ENCODE measurements around the gene EPS8.

Gene EPS8

DNA sequence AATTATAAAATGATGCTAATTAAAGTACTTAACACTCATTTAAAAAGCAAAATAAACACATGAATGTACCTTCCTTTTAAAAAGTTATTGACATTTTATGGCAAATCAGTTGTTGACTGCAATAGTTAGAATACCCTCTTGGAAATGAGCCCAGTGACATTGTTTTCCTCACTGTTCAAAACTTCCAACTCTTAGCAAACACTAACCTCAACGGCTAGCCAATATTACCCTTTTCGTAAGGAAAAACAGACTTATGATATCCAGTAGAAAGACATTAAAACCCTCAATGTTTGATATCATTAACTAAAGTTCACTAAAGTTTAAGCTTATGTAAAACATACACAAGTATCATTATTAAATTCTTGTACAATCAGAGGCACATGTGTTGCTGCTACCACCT is 83.6 kb downstream of the EPS8 start:
- no peaks in the 10 kb centered on the region for H3K9me2 ChIP-seq (ENCODE audit: low read depth, low read length)
- no peak overlapping the region for H2AFZ ChIP-seq (ENCODE audit: low read length)
- H3F3A ChIP-seq (ENCODE audit: insufficient read depth, low read length) = no peaks in the 10 kb centered on the region
- H3K36me3 ChIP-seq (ENCODE audit: insufficient read depth, low read length) = no peaks in the 10 kb centered on the region
- no peak overlapping the region for H3K27ac ChIP-seq (ENCODE audit: low read depth, low read length, poor library complexity, severe bottlenecking)
- no peak overlapping the region for H3K9ac ChIP-seq (ENCODE audit: low read length)
- H3K4me2 ChIP-seq (ENCODE audit: low read length) = no peak overlapping the region
- no peaks in the 10 kb centered on the region for H3K9me3 ChIP-seq (ENCODE audit: low read length)
- H3K27me3 ChIP-seq (ENCODE audit: insufficient read depth, low read length) = no peaks in the 10 kb centered on the region
- H3K4me1 ChIP-seq (ENCODE audit: insufficient read depth, low read length, severe bottlenecking) = no peaks in the 10 kb centered on the region
- no peak overlapping the region for H3K4me3 ChIP-seq (ENCODE audit: low read depth, low read length, poor library complexity, severe bottlenecking)
- TF ChIP-seq, protein P1, sequence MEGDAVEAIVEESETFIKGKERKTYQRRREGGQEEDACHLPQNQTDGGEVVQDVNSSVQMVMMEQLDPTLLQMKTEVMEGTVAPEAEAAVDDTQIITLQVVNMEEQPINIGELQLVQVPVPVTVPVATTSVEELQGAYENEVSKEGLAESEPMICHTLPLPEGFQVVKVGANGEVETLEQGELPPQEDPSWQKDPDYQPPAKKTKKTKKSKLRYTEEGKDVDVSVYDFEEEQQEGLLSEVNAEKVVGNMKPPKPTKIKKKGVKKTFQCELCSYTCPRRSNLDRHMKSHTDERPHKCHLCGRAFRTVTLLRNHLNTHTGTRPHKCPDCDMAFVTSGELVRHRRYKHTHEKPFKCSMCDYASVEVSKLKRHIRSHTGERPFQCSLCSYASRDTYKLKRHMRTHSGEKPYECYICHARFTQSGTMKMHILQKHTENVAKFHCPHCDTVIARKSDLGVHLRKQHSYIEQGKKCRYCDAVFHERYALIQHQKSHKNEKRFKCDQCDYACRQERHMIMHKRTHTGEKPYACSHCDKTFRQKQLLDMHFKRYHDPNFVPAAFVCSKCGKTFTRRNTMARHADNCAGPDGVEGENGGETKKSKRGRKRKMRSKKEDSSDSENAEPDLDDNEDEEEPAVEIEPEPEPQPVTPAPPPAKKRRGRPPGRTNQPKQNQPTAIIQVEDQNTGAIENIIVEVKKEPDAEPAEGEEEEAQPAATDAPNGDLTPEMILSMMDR (IDR thresholded peaks at IDR 0.05; ENCODE audit: low read length) = no peak
- no peak for TF ChIP-seq EZH2 (IDR thresholded peaks at IDR 0.05; ENCODE audit: borderline replicate concordance, low read length)
- no peaks in the 10 kb centered on the region for H3K79me2 ChIP-seq (ENCODE audit: insufficient read depth, low read length)
- H4K20me1 ChIP-seq (ENCODE audit: insufficient read depth, low read length) = no peaks in the 10 kb centered on the region

- no peaks in the 10 kb centered on the region for H3K4me1 ChIP-seq (ENCODE audit: insufficient read depth, low read length, severe bottlenecking)
- H3K4me3 ChIP-seq (ENCODE audit: low read depth, low read length, poor library complexity, severe bottlenecking) = no peak overlapping the region
- TF ChIP-seq, protein P1 (IDR thresholded peaks at IDR 0.05; ENCODE audit: low read length) = no peak
- no peak for TF ChIP-seq EZH2 (IDR thresholded peaks at IDR 0.05; ENCODE audit: borderline replicate concordance, low read length)
- no peaks in the 10 kb centered on the region for H3K9me3 ChIP-seq (ENCODE audit: low read length)
- no peak overlapping the region for H3K27ac ChIP-seq (ENCODE audit: low read depth, low read length, poor library complexity, severe bottlenecking)
- H2AFZ ChIP-seq (ENCODE audit: low read length) = no peak overlapping the region
- H3K9me2 ChIP-seq (ENCODE audit: low read depth, low read length) = no peaks in the 10 kb centered on the region
- no peaks in the 10 kb centered on the region for H3K27me3 ChIP-seq (ENCODE audit: insufficient read depth, low read length)
- H3K4me2 ChIP-seq (ENCODE audit: low read length) = no peak overlapping the region
- no peaks in the 10 kb centered on the region for H3F3A ChIP-seq (ENCODE audit: insufficient read depth, low read length)
- H3K79me2 ChIP-seq (ENCODE audit: insufficient read depth, low read length) = no peaks in the 10 kb centered on the region
- no peaks in the 10 kb centered on the region for H3K36me3 ChIP-seq (ENCODE audit: insufficient read depth, low read length)
- H3K9ac ChIP-seq (ENCODE audit: low read length) = no peak overlapping the region
- no peaks in the 10 kb centered on the region for H4K20me1 ChIP-seq (ENCODE audit: insufficient read depth, low read length)
Measured at GRCh38 chr12:15702276-15702675, 86.9 kb downstream of the EPS8 start.

- Histone ChIP-seq H3K27me3 (ENCODE audit: insufficient read depth, low read length) (no peaks in the 10 kb centered on the region), H3K36me3 (ENCODE audit: insufficient read depth, low read length) (no peaks in the 10 kb centered on the region), H2AFZ (ENCODE audit: low read length) (no peak overlapping the region), H3K4me3 (ENCODE audit: low read depth, low read length, poor library complexity, severe bottlenecking) (no peak overlapping the region), H3K27ac (ENCODE audit: low read depth, low read length, poor library complexity, severe bottlenecking) (no peak overlapping the region), H3K9me2 (ENCODE audit: low read depth, low read length) (no peaks in the 10 kb centered on the region), H3K9me3 (ENCODE audit: low read length) (no peaks in the 10 kb centered on the region), H3K9ac (ENCODE audit: low read length) (no peak overlapping the region), H3F3A (ENCODE audit: insufficient read depth, low read length) (no peaks in the 10 kb centered on the region), H3K4me1 (ENCODE audit: insufficient read depth, low read length, severe bottlenecking) (no peaks in the 10 kb centered on the region), H4K20me1 (ENCODE audit: insufficient read depth, low read length) (no peaks in the 10 kb centered on the region), H3K79me2 (ENCODE audit: insufficient read depth, low read length) (no peaks in the 10 kb centered on the region), H3K4me2 (ENCODE audit: low read length) (no peak overlapping the region)
- TF ChIP-seq EZH2 (IDR thresholded peaks at IDR 0.05; ENCODE audit: borderline replicate concordance, low read length) = no peak
- TF ChIP-seq, protein P1 (IDR thresholded peaks at IDR 0.05; ENCODE audit: low read length) = no peak
Measured at GRCh38 chr12:15701631-15702156, 87.5 kb downstream of the EPS8 start.

Data from OCI-LY1 (cell line).